Measurements from ENCODE around the gene PPCDC. TPM values are rescaled to one million over a fixed set of nuclear protein-coding genes. Genes with fewer than 3 reads are reported as not detected.
A peak's percentile ranks its signal among the peaks of the same experiment; 100 is the strongest.

Gene PPCDC
- total and polyA plus RNA-seq, 10 of the 15 experiments (the other 5 are each of a cell fraction or from before 2014, with no cell fraction given): 32.5 to 135 (median 55.0) TPM

GRCh38 chr15:75069301-75069925, 46.0 kb downstream of the PPCDC start (continued):
- TF ChIP-seq MTA2 (IDR thresholded peaks at IDR 0.05; ENCODE audit: low read depth) (peak; percentile 77), HSF1 (IDR thresholded peaks at IDR 0.05; ENCODE audit: low read depth, low read length) (no peak), CTCF (IDR thresholded peaks at IDR 0.05 in 2 of 3, conservative IDR thresholded peaks at IDR 0.05 in 1 of 3; ENCODE audit: control insufficient read depth in 2 of 3, extremely low read depth in 1 of 3, insufficient read depth in 1 of 3, low read depth in 3 of 3, low read length in 3 of 3) (no peak), ELK1 (IDR thresholded peaks at IDR 0.05; ENCODE audit: low read depth, low read length) (no peak), PKNOX1 (IDR thresholded peaks at IDR 0.05) (peak; percentile 84), POLR2AphosphoS5 (IDR thresholded peaks at IDR 0.05; ENCODE audit: low read length) (peak; percentile 78), TCF12 (IDR thresholded peaks at IDR 0.05; ENCODE audit: low read depth, low read length) (peak; percentile 51; the same call in 1 of the 2 replicates), MTA3 (IDR thresholded peaks at IDR 0.05; ENCODE audit: borderline replicate concordance, low read length) (no peak; the same call in 1 of the 2 replicates), SMAD5 (IDR thresholded peaks at IDR 0.05; ENCODE audit: low read depth) (peak; percentile 58; the same call in 1 of the 2 replicates), BRCA1 (IDR thresholded peaks at IDR 0.05; ENCODE audit: low read depth, low read length) (no peak), GATAD2B (conservative IDR thresholded peaks at IDR 0.05; ENCODE audit: low read depth) (no peak; the same call in 1 of the 2 replicates), CBFB (IDR thresholded peaks at IDR 0.05; ENCODE audit: low read depth) (peak; percentile 50; the same call in 1 of the 2 replicates), SPI1 (IDR thresholded peaks at IDR 0.05; ENCODE audit: borderline replicate concordance, insufficient read depth, low read depth, low read length) (peak; percentile 99), RELA (IDR thresholded peaks at IDR 0.05; ENCODE audit: borderline replicate concordance, partially characterized antibody) (peak; percentile 87), TAF1 (IDR thresholded peaks at IDR 0.05; ENCODE audit: borderline replicate concordance, low read depth, low read length) (peak; percentile 53; the same call in 1 of the 2 replicates), MYC (IDR thresholded peaks at IDR 0.05; ENCODE audit: insufficient read depth, insufficient read length, insufficient replicate concordance, low read length, severe bottlenecking) (no peak), CHD1 (IDR thresholded peaks at IDR 0.05; ENCODE audit: low read depth, low read length) (no peak)
- TF ChIP-seq, protein P1, sequence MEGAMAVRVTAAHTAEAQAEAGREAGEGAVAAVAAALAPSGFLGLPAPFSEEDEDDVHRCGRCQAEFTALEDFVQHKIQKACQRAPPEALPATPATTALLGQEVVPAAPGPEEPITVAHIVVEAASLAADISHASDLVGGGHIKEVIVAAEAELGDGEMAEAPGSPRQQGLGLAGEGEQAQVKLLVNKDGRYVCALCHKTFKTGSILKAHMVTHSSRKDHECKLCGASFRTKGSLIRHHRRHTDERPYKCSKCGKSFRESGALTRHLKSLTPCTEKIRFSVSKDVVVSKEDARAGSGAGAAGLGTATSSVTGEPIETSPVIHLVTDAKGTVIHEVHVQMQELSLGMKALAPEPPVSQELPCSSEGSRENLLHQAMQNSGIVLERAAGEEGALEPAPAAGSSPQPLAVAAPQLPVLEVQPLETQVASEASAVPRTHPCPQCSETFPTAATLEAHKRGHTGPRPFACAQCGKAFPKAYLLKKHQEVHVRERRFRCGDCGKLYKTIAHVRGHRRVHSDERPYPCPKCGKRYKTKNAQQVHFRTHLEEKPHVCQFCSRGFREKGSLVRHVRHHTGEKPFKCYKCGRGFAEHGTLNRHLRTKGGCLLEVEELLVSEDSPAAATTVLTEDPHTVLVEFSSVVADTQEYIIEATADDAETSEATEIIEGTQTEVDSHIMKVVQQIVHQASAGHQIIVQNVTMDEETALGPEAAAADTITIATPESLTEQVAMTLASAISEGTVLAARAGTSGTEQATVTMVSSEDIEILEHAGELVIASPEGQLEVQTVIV (IDR thresholded peaks at IDR 0.05; ENCODE audit: borderline replicate concordance, partially characterized antibody): no peak
- TF ChIP-seq, protein P2, sequence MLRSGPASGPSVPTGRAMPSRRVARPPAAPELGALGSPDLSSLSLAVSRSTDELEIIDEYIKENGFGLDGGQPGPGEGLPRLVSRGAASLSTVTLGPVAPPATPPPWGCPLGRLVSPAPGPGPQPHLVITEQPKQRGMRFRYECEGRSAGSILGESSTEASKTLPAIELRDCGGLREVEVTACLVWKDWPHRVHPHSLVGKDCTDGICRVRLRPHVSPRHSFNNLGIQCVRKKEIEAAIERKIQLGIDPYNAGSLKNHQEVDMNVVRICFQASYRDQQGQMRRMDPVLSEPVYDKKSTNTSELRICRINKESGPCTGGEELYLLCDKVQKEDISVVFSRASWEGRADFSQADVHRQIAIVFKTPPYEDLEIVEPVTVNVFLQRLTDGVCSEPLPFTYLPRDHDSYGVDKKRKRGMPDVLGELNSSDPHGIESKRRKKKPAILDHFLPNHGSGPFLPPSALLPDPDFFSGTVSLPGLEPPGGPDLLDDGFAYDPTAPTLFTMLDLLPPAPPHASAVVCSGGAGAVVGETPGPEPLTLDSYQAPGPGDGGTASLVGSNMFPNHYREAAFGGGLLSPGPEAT (IDR thresholded peaks at IDR 0.05; ENCODE audit: low read depth): peak; percentile 97

Measured in GM12878 (cell line).